ENCODE results near the gene SLC25A38. TPM values are rescaled to one million over a fixed set of nuclear protein-coding genes. Genes with fewer than 3 reads are reported as not detected.

The SLC25A38 gene
- total RNA-seq, 1 donor from 2014 or later: 19.3 TPM

GRCh38 chr3:39381432-39381831 is 1.7 kb upstream of the SLC25A38 start:
- H3K4me1 Mint-ChIP-seq: peaks cover 16% of the 10 kb centered on the region
- no peaks in the 10 kb centered on the region for H3K27me3 ChIP-seq
- H3K36me3 ChIP-seq: no peaks in the 10 kb centered on the region
- H3K4me2 ChIP-seq: no peak overlapping the region
- H3K27ac ChIP-seq: no peak overlapping the region
- no peak overlapping the region for H2AFZ ChIP-seq (replicated peaks)
- H3K27me3 Mint-ChIP-seq (ENCODE audit: insufficient read depth, low read depth): peaks cover 4% of the 10 kb centered on the region
- H3K9me3 Mint-ChIP-seq: no peaks in the 10 kb centered on the region
- peaks cover 8% of the 10 kb centered on the region for H3F3A ChIP-seq (ENCODE audit: low read depth)
- H3K4me3 Mint-ChIP-seq: peak overlapping the region; percentile 24
- H4K20me1 ChIP-seq (ENCODE audit: low read depth): peaks cover 20% of the 10 kb centered on the region
- no peaks in the 10 kb centered on the region for H3K36me3 Mint-ChIP-seq
- H3K4me3 ChIP-seq: no peak overlapping the region
- H3K9ac ChIP-seq: no peak overlapping the region
- no peak overlapping the region for H3K27ac Mint-ChIP-seq
- H3K79me2 ChIP-seq (ENCODE audit: low read depth): peaks cover 27% of the 10 kb centered on the region
- no peak for DNase-seq (ENCODE audit: low spot score)
- no peak for TF ChIP-seq EZH2phosphoT487 (IDR thresholded peaks at IDR 0.05)
- no peaks in the 10 kb centered on the region for H3K4me1 ChIP-seq
- no peaks in the 10 kb centered on the region for H3K9me3 ChIP-seq (ENCODE audit: low read depth)

GRCh38 chr3:39383881-39384664 is 903 bp downstream of the SLC25A38 start:
- peak overlapping the region; percentile 78 for H3K27ac Mint-ChIP-seq
- no peaks in the 10 kb centered on the region for H3K4me1 ChIP-seq
- peaks cover 14% of the 10 kb centered on the region for H3K4me1 Mint-ChIP-seq
- peak overlapping the region; percentile 83 for H3K4me3 ChIP-seq
- H3K36me3 ChIP-seq: no peaks in the 10 kb centered on the region
- peaks cover 4% of the 10 kb centered on the region for H3K27me3 Mint-ChIP-seq (ENCODE audit: insufficient read depth, low read depth)
- H3K9me3 Mint-ChIP-seq: no peaks in the 10 kb centered on the region
- peak overlapping the region; percentile 92 for H2AFZ ChIP-seq (replicated peaks)
- peak; percentile 99 for DNase-seq (ENCODE audit: low spot score)
- no peaks in the 10 kb centered on the region for H3K9me3 ChIP-seq (ENCODE audit: low read depth)
- H3K4me2 ChIP-seq: peak overlapping the region; percentile 84
- no peaks in the 10 kb centered on the region for H3K27me3 ChIP-seq
- H3K79me2 ChIP-seq (ENCODE audit: low read depth): peaks cover 53% of the 10 kb centered on the region
- H3F3A ChIP-seq (ENCODE audit: low read depth): peaks cover 8% of the 10 kb centered on the region
- H4K20me1 ChIP-seq (ENCODE audit: low read depth): peaks cover 47% of the 10 kb centered on the region
- peak overlapping the region; percentile 99 for H3K4me3 Mint-ChIP-seq
- H3K9ac ChIP-seq: peak overlapping the region; percentile 68
- no peaks in the 10 kb centered on the region for H3K36me3 Mint-ChIP-seq
- peak overlapping the region; percentile 80 for H3K27ac ChIP-seq
- TF ChIP-seq EZH2 (IDR thresholded peaks at IDR 0.05): peak; percentile 28
- no peak for TF ChIP-seq EZH2phosphoT487 (IDR thresholded peaks at IDR 0.05)
- TF ChIP-seq CTCF (IDR thresholded peaks at IDR 0.05): peak; percentile 9

GRCh38 chr3:39384665-39385000 is 1.5 kb downstream of the SLC25A38 start:
- peaks cover 59% of the 10 kb centered on the region for H3K79me2 ChIP-seq (ENCODE audit: low read depth)
- peaks cover 14% of the 10 kb centered on the region for H3K4me1 Mint-ChIP-seq
- TF ChIP-seq CTCF (IDR thresholded peaks at IDR 0.05) (no peak), EZH2phosphoT487 (IDR thresholded peaks at IDR 0.05) (no peak), EZH2 (IDR thresholded peaks at IDR 0.05) (no peak)
- peaks cover 8% of the 10 kb centered on the region for H3F3A ChIP-seq (ENCODE audit: low read depth)
- H3K4me3 Mint-ChIP-seq: peak overlapping the region; percentile 99
- no peaks in the 10 kb centered on the region for H3K27me3 ChIP-seq
- no peak overlapping the region for H3K9ac ChIP-seq
- H3K27ac ChIP-seq: no peak overlapping the region
- H3K27me3 Mint-ChIP-seq (ENCODE audit: insufficient read depth, low read depth): peaks cover 7% of the 10 kb centered on the region
- H2AFZ ChIP-seq (replicated peaks): no peak overlapping the region
- no peaks in the 10 kb centered on the region for H3K4me1 ChIP-seq
- no peak for DNase-seq (ENCODE audit: low spot score)
- peak overlapping the region; percentile 70 for H3K4me2 ChIP-seq
- no peaks in the 10 kb centered on the region for H3K9me3 Mint-ChIP-seq
- no peaks in the 10 kb centered on the region for H3K9me3 ChIP-seq (ENCODE audit: low read depth)
- no peak overlapping the region for H3K27ac Mint-ChIP-seq
- no peaks in the 10 kb centered on the region for H3K36me3 ChIP-seq
- peak overlapping the region; percentile 83 for H3K4me3 ChIP-seq
- peaks cover 49% of the 10 kb centered on the region for H4K20me1 ChIP-seq (ENCODE audit: low read depth)
- peaks cover 3% of the 10 kb centered on the region for H3K36me3 Mint-ChIP-seq

GRCh38 chr3:39385456-39386090 is 2.4 kb downstream of the SLC25A38 start:
- peaks cover 5% of the 10 kb centered on the region for H3K36me3 Mint-ChIP-seq
- peaks cover 68% of the 10 kb centered on the region for H3K79me2 ChIP-seq (ENCODE audit: low read depth)
- H3K4me2 ChIP-seq: no peak overlapping the region
- peaks cover 8% of the 10 kb centered on the region for H3F3A ChIP-seq (ENCODE audit: low read depth)
- peaks cover 49% of the 10 kb centered on the region for H4K20me1 ChIP-seq (ENCODE audit: low read depth)
- DNase-seq (ENCODE audit: low spot score): no peak
- peaks cover 2% of the 10 kb centered on the region for H3K27me3 Mint-ChIP-seq (ENCODE audit: insufficient read depth, low read depth)
- H3K27ac ChIP-seq: no peak overlapping the region
- H3K4me1 Mint-ChIP-seq: peaks cover 14% of the 10 kb centered on the region
- no peaks in the 10 kb centered on the region for H3K9me3 ChIP-seq (ENCODE audit: low read depth)
- no peak overlapping the region for H3K9ac ChIP-seq
- H3K4me3 Mint-ChIP-seq: peak overlapping the region; percentile 99
- H3K4me3 ChIP-seq: no peak overlapping the region
- no peaks in the 10 kb centered on the region for H3K4me1 ChIP-seq
- H3K9me3 Mint-ChIP-seq: no peaks in the 10 kb centered on the region
- no peak overlapping the region for H2AFZ ChIP-seq (replicated peaks)
- no peaks in the 10 kb centered on the region for H3K27me3 ChIP-seq
- no peak for TF ChIP-seq CTCF (IDR thresholded peaks at IDR 0.05)
- TF ChIP-seq EZH2phosphoT487 (IDR thresholded peaks at IDR 0.05): no peak
- TF ChIP-seq EZH2 (IDR thresholded peaks at IDR 0.05): no peak
- H3K36me3 ChIP-seq: no peaks in the 10 kb centered on the region
- H3K27ac Mint-ChIP-seq: no peak overlapping the region

Data from neural progenitor cell (in vitro differentiated cells).